Activated naive CD4-positive, alpha-beta T cell treated with anti-CD3 and anti-CD28 coated beads for 36 hours (primary cell): ENCODE data around the gene SIGLEC15. TPM values are rescaled to one million over a fixed set of nuclear protein-coding genes. Genes with fewer than 3 reads are reported as not detected.
A peak's percentile ranks its signal among the peaks of the same experiment; 100 is the strongest.
"Not testable (repeated sequence)": the region's sequence is repeated elsewhere in the genome, so short reads cannot be mapped to it uniquely, and the experiment has no call there.

ENCODE experiments used
- CTCF ChIA-PET: fragments of 350-600 bp; sonication (Branson Sonifier 250); formaldehyde crosslinking; loops from one replicate; lab custom pipeline; 2021; ENCODE audit warnings: antibody characterized with exemption; lab: Charles Lee
- DNase-seq: peaks from one replicate; pipeline ENCODE4 v3.0.0-alpha.2; 2020
- H3K27ac Mint-ChIP-seq: one replicate; pipeline ENCODE4 v1.8.0; 2021; ENCODE audit warnings: mild to moderate bottlenecking, mixed read lengths
- H3K27me3 Mint-ChIP-seq: one replicate; pipeline ENCODE4 v1.8.0; 2021; ENCODE audit warnings: low read depth, mixed read lengths
- H3K36me3 Mint-ChIP-seq: one replicate; pipeline ENCODE4 v1.8.0; 2021; ENCODE audit warnings: low read depth, mixed read lengths
- H3K4me1 Mint-ChIP-seq: one replicate; pipeline ENCODE4 v1.8.0; 2021; ENCODE audit warnings: low read depth, mixed read lengths
- H3K4me3 Mint-ChIP-seq: one replicate; pipeline ENCODE4 v1.8.0; 2021; ENCODE audit warnings: mild to moderate bottlenecking, moderate library complexity, mixed read lengths
- H3K9me3 Mint-ChIP-seq: one replicate; pipeline ENCODE4 v1.8.0; 2021; ENCODE audit warnings: mixed read lengths
- intact Hi-C: fragments of 100-400 bp; cut with micrococcal nuclease; formaldehyde crosslinking; loops from one replicate; pipeline ENCODE4 v1.15.1; 2023
- total RNA-seq, 2 experiments: library from RNA; stranded (reverse); gene quantifications; one replicate each; pipeline ENCODE4 v1.2.3, GENCODE V29; 2021

SIGLEC15 gene
- total RNA-seq, 2 experiments from 2014 or later: not detected

- no peak for DNase-seq
- Mint-ChIP-seq H3K4me3 (no peak overlapping the region), H3K27ac (no peak overlapping the region), H3K27me3 (peaks cover 31% of the 10 kb centered on the region), H3K9me3 (no peaks in the 10 kb centered on the region), H3K4me1 (peaks cover 11% of the 10 kb centered on the region), H3K36me3 (no peaks in the 10 kb centered on the region)
- CTCF ChIA-PET: interaction anchor here (1.3 to 2.6 kb wide), 5 partner anchors 22 to 173 kb away, joined by 3 to 11 read pairs (median 4); no protein-coding TSS in a partner anchor
- intact Hi-C loops: loop anchor here (1.0 to 5.0 kb wide), 6 partner anchors 61 to 235 kb away; no protein-coding TSS in a partner anchor
Measured at GRCh38 chr18:45838302-45839070, 13.0 kb downstream of the SIGLEC15 start.

DNA sequence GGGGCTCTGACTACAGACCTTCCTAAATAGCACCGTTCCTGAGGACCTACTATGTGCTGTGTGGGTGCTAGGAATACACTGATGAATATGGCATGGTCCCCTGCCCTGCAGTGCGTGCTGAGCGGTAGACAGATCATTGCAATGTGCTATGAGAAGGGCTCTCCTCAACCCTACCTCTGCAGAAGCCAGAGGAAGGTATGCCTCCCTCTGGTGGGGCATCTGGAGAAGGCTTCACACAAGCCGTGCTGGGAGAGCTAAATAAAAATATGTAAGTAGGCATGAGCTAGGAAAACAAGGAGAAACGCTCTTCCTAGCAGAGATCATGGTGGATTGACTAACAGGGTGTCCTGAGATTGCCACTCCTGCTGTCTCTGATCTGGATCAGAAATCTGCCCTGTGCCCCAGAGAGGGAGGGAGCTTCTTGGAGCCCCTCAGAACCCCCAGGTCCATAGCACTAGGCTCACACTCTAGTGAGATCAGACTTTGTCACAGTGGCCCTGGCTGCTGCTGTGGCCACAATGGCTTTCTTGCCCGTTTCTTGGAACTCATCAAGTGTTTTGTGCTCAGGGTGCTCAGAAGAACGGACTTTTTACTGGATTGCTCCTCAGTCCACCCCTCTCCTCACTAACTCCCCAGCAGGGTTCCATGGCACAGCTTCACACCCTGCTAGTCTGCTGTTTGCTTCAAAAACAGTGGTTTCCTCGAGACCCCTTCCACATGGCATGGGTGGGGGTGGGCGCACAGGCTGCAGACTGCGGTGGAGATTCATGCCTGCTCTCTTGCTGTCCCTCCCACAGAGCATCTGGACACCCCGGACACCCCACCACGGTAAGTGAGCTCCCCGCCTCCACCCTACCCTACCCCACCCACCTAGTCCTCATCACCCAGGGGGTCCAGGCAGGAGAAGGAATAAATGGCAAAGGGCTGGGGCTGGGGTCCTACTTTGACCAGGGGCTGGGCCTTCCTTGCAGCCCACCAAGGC, 14.2 kb downstream of the SIGLEC15 start:
- no peaks in the 10 kb centered on the region for H3K36me3 Mint-ChIP-seq
- H3K4me1 Mint-ChIP-seq: peaks cover 11% of the 10 kb centered on the region
- no peak overlapping the region for H3K4me3 Mint-ChIP-seq
- intact Hi-C loops: loop anchor here (1.0 to 5.0 kb wide), 6 partner anchors 62 to 234 kb away; no protein-coding TSS in a partner anchor
- peak; percentile 49 for DNase-seq
- H3K27ac Mint-ChIP-seq: no peak overlapping the region
- peaks cover 28% of the 10 kb centered on the region for H3K27me3 Mint-ChIP-seq
- no peaks in the 10 kb centered on the region for H3K9me3 Mint-ChIP-seq
- CTCF ChIA-PET: interaction anchor here (0.6 to 2.6 kb wide), 14 partner anchors 9 to 177 kb away, joined by 3 to 11 read pairs (median 4); no protein-coding TSS in a partner anchor

DNA sequence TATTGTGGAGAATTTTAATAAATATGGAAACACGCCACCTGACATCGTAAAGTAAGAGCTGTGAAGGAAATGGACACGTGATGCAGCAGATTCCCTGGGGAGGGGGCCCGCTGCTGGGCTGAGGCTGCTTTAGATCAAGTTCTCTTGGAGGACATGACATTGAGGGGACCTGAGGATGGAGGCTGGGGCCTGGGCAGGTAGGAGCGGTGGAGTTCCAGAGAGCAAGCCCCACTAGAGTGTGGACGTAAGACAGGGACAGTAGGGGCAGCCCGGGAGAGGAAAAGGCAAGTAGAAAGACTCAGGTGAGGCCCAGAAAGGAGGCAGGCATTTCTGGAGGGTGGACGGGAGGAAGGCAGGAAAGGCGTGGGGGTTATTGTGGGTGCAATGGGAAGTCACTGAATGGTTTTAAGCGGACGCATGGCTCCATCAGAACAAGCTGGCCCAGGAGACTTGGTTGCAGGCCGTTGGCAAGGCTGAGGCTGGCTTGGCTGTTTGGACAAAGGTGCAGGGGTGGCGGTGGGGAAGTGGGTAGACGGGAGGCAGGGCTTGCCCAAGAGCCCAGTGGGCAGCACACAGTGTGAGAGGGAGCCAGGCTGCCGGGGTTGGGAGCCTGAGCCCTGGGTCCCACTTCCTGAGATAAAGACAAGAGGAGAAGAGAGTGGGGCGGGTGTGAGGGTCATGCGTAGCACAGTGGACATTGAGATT, 15.7 kb downstream of the SIGLEC15 start:
- Mint-ChIP-seq H3K27ac (no peak overlapping the region), H3K36me3 (no peaks in the 10 kb centered on the region), H3K9me3 (no peaks in the 10 kb centered on the region), H3K4me3 (no peak overlapping the region), H3K4me1 (peaks cover 11% of the 10 kb centered on the region), H3K27me3 (peaks cover 21% of the 10 kb centered on the region)
- CTCF ChIA-PET: interaction anchor here (1.6 to 2.6 kb wide), 2 partner anchors 38 to 148 kb away, joined by 4 to 11 read pairs; no protein-coding TSS in a partner anchor
- no peak for DNase-seq
- intact Hi-C loops: no loop called here

DNA sequence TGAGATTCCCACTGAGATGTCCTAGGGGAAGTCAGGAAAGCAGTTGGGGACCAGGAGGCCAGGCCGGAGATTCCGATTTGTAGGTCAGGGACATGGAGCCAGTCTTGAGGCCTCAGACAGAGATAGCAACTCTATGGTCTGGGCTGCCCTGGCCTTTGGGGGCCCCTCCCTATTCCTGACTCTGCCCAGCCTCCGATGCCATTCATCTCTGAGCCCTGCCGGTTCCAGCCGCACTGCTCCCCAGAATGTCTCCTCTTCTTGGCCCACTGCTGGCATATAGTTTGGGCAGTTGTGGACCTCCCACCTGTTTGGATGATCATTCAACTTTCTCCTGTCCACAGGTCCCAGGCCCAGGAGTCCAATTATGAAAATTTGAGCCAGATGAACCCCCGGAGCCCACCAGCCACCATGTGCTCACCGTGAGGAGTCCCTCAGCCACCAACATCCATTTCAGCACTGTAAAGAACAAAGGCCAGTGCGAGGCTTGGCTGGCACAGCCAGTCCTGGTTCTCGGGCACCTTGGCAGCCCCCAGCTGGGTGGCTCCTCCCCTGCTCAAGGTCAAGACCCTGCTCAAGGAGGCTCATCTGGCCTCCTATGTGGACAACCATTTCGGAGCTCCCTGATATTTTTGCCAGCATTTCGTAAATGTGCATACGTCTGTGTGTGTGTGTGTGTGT, 16.4 kb downstream of the SIGLEC15 start:
- H3K36me3 Mint-ChIP-seq: no peaks in the 10 kb centered on the region
- no peak for DNase-seq
- CTCF ChIA-PET: interaction anchor here (0.6 to 1.0 kb wide), 2 partner anchors 37 to 176 kb away, joined by 3 read pairs; no protein-coding TSS in a partner anchor
- peaks cover 11% of the 10 kb centered on the region for H3K4me1 Mint-ChIP-seq
- peaks cover 14% of the 10 kb centered on the region for H3K27me3 Mint-ChIP-seq
- no peak overlapping the region for H3K4me3 Mint-ChIP-seq
- no peaks in the 10 kb centered on the region for H3K9me3 Mint-ChIP-seq
- no peak overlapping the region for H3K27ac Mint-ChIP-seq
- intact Hi-C loops: no loop called here

DNA sequence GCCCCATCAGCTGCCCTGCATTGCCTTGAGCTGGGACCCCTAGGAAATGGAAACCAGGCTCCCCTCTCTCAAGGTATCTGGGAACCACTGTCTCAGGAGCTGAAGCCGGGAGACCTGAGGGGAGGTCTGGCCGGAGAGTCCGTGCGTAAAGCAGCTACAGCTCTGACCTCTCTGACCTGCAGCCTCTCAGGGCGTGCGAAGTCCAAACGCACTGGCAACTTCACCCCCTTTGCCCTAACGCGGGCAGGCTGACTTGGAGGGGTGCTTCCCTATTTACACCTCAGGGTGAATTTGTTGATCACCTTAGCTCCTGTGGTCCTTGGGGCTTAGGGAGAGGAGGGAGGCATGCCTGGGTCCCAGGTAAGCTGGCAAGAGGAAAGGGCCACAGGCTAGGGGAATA, 17.5 kb downstream of the SIGLEC15 start:
- no peaks in the 10 kb centered on the region for H3K9me3 Mint-ChIP-seq
- H3K4me1 Mint-ChIP-seq: peaks cover 10% of the 10 kb centered on the region
- intact Hi-C loops: no loop called here
- no peak overlapping the region for H3K4me3 Mint-ChIP-seq
- CTCF ChIA-PET: interaction anchor here (0.9 kb wide), 1 partner anchor 36 kb away, joined by 3 read pairs; no protein-coding TSS in a partner anchor
- no peak for DNase-seq
- peaks cover 11% of the 10 kb centered on the region for H3K27me3 Mint-ChIP-seq
- H3K27ac Mint-ChIP-seq: no peak overlapping the region
- H3K36me3 Mint-ChIP-seq: no peaks in the 10 kb centered on the region

GRCh38 chr18:45844938-45845337, 19.5 kb downstream of the SIGLEC15 start:
- no peak overlapping the region for H3K4me3 Mint-ChIP-seq
- intact Hi-C loops: no loop called here
- no peak for DNase-seq
- no peaks in the 10 kb centered on the region for H3K27me3 Mint-ChIP-seq
- CTCF ChIA-PET: interaction anchor here (1.4 kb wide), 1 partner anchor 180 kb away, joined by 4 read pairs; no protein-coding TSS in a partner anchor
- H3K27ac Mint-ChIP-seq: no peak overlapping the region
- peaks cover 2% of the 10 kb centered on the region for H3K36me3 Mint-ChIP-seq
- no peaks in the 10 kb centered on the region for H3K4me1 Mint-ChIP-seq
- no peaks in the 10 kb centered on the region for H3K9me3 Mint-ChIP-seq

GRCh38 chr18:45845410-45845809, 19.9 kb downstream of the SIGLEC15 start:
- Mint-ChIP-seq H3K36me3 (peaks cover 2% of the 10 kb centered on the region), H3K27me3 (no peaks in the 10 kb centered on the region), H3K9me3 (no peaks in the 10 kb centered on the region), H3K4me3 (no peak overlapping the region), H3K4me1 (no peaks in the 10 kb centered on the region), H3K27ac (no peak overlapping the region)
- CTCF ChIA-PET: interaction anchor here (1.4 kb wide), 1 partner anchor 181 kb away, joined by 4 read pairs; no protein-coding TSS in a partner anchor
- DNase-seq: no peak
- intact Hi-C loops: no loop called here

DNA sequence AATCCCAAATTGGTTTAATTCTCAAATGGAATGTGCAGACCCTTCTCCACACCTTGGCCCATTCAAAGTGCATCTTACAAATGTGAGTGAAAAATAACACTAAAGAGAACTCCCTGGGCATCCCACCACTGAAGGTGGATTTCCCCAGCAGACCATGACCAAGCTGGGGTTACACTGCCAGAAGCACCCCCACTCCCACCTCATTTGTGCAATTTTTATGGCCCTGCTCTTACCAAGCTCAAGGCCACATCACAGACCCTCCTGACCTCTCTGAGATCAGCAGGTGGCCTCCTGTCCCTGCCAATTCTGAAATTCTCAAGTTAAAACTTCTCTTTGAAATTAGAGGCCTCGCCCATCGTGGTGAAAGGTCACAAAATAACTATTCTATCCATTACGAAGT, 21.6 kb downstream of the SIGLEC15 start:
- no peaks in the 10 kb centered on the region for H3K4me1 Mint-ChIP-seq
- no peak overlapping the region for H3K4me3 Mint-ChIP-seq
- no peaks in the 10 kb centered on the region for H3K27me3 Mint-ChIP-seq
- intact Hi-C loops: no loop called here
- DNase-seq: no peak
- peaks cover 11% of the 10 kb centered on the region for H3K36me3 Mint-ChIP-seq
- no peaks in the 10 kb centered on the region for H3K9me3 Mint-ChIP-seq
- CTCF ChIA-PET: interaction anchor here (1.3 kb wide), 1 partner anchor 8 kb away, joined by 5 read pairs; no protein-coding TSS in a partner anchor
- no peak overlapping the region for H3K27ac Mint-ChIP-seq

GRCh38 chr18:45848643-45849042, 23.2 kb downstream of the SIGLEC15 start:
- not testable (repeated sequence) for H3K9me3 Mint-ChIP-seq, DNase-seq, H3K27me3 Mint-ChIP-seq, H3K4me1 Mint-ChIP-seq, H3K4me3 Mint-ChIP-seq, H3K27ac Mint-ChIP-seq
- CTCF ChIA-PET: interaction anchor here (0.7 to 1.2 kb wide), 4 partner anchors 9 to 935 kb away, joined by 3 to 5 read pairs (median 4); no protein-coding TSS in a partner anchor
- peaks cover 20% of the 10 kb centered on the region for H3K36me3 Mint-ChIP-seq
- intact Hi-C loops: loop anchor here (2.0 kb wide), 1 partner anchor 32 kb away; no protein-coding TSS in a partner anchor

GRCh38 chr18:45849529-45849928, 24.1 kb downstream of the SIGLEC15 start:
- CTCF ChIA-PET: interaction anchor here (0.7 to 2.5 kb wide), 2 partner anchors 31 to 936 kb away, joined by 4 to 13 read pairs; no protein-coding TSS in a partner anchor
- no peaks in the 10 kb centered on the region for H3K9me3 Mint-ChIP-seq
- H3K27ac Mint-ChIP-seq: no peak overlapping the region
- no peak for DNase-seq
- intact Hi-C loops: loop anchor here (2.0 kb wide), 1 partner anchor 31 kb away; no protein-coding TSS in a partner anchor
- peaks cover 20% of the 10 kb centered on the region for H3K36me3 Mint-ChIP-seq
- no peak overlapping the region for H3K4me3 Mint-ChIP-seq
- no peaks in the 10 kb centered on the region for H3K27me3 Mint-ChIP-seq
- no peaks in the 10 kb centered on the region for H3K4me1 Mint-ChIP-seq

GRCh38 chr18:45850021-45850420, 24.5 kb downstream of the SIGLEC15 start:
- Mint-ChIP-seq H3K36me3 (peaks cover 20% of the 10 kb centered on the region), H3K4me3 (no peak overlapping the region)
- intact Hi-C loops: no loop called here

More at GRCh38 chr18:45850021-45850420, 24.5 kb downstream of the SIGLEC15 start:
- H3K9me3 Mint-ChIP-seq: no peaks in the 10 kb centered on the region
- CTCF ChIA-PET: interaction anchor here (2.5 kb wide), 1 partner anchor 30 kb away, joined by 13 read pairs; no protein-coding TSS in a partner anchor
- H3K4me1 Mint-ChIP-seq: no peaks in the 10 kb centered on the region
- H3K27ac Mint-ChIP-seq: no peak overlapping the region
- H3K27me3 Mint-ChIP-seq: no peaks in the 10 kb centered on the region
- no peak for DNase-seq
